D721Med (cell line): ENCODE measurements around the gene TENM4.

Experiments
- DNase-seq: peaks from one replicate; pipeline ENCODE4 v3.0.0; 2011; ENCODE audit warnings: low spot score; ENCODE audit not compliant: insufficient read length
- FAIRE-seq: peaks from 2 replicates; lab custom pipeline; 2011; peaks lifted over from hg19 to GRCh38; lab: Jason Lieb, UNC
- CTCF ChIP-seq: IDR thresholded peaks from 2 replicates; pipeline ENCODE4 v1.5.1; 2012; ENCODE audit warnings: mild to moderate bottlenecking, control low read depth; ENCODE audit not compliant: insufficient read depth; ENCODE audit errors: missing control alignments

Gene TENM4

GRCh38 chr11:79059141-79059540 lies 381.7 kb downstream of the TENM4 start:
- DNase-seq (no peak), FAIRE-seq (no peak)
- TF ChIP-seq CTCF: no peak

- TF ChIP-seq CTCF: no peak
- FAIRE-seq (no peak), DNase-seq (no peak)
Observed at GRCh38 chr11:79055856-79056631, 384.8 kb downstream of the TENM4 start.

- no peak for TF ChIP-seq CTCF
- FAIRE-seq: no peak
- no peak for DNase-seq
Observed at GRCh38 chr11:79054636-79055035, 386.2 kb downstream of the TENM4 start.

GRCh38 chr11:79052544-79052943 lies 388.3 kb downstream of the TENM4 start:
- no peak for DNase-seq
- TF ChIP-seq CTCF: peak; percentile 22
- FAIRE-seq: no peak

GRCh38 chr11:79050786-79051185 lies 390.0 kb downstream of the TENM4 start:
- no peak for DNase-seq
- TF ChIP-seq CTCF: no peak
- FAIRE-seq: no peak

GRCh38 chr11:79049741-79050179 lies 391.1 kb downstream of the TENM4 start:
- TF ChIP-seq CTCF: no peak
- no peak for DNase-seq
- FAIRE-seq: no peak

- FAIRE-seq: no peak
- DNase-seq: no peak
- TF ChIP-seq CTCF: no peak
Observed at GRCh38 chr11:79047980-79048379, 392.9 kb downstream of the TENM4 start.
